GM23248 (cell line): ENCODE data around the gene NSD1. TPM values are rescaled to one million over a fixed set of nuclear protein-coding genes. Genes with fewer than 3 reads are reported as not detected.

Experiments
- DNase-seq: peaks from one replicate; pipeline ENCODE4 v3.0.0-alpha.2; 2015
- H2AFZ ChIP-seq: fragments of 200-600 bp; sonication (generic); 2 replicates; pipeline ENCODE4 v1.6.1; 2016; ENCODE audit warnings: antibody characterized with exemption
- H3F3A ChIP-seq: fragments of 200-600 bp; sonication (generic); 2 replicates; pipeline ENCODE4 v1.6.1; 2016; ENCODE audit warnings: mild to moderate bottlenecking, antibody characterized with exemption, mixed run types; ENCODE audit not compliant: insufficient read depth
- H3K27ac ChIP-seq: fragments of 200-600 bp; sonication (generic); 2 replicates; pipeline ENCODE4 v1.5.1; 2016; ENCODE audit warnings: mild to moderate bottlenecking
- H3K27me3 ChIP-seq: fragments of 200-600 bp; sonication (generic); replicated peaks from 2 replicates; pipeline ENCODE4 v1.6.1; 2016; ENCODE audit warnings: mild to moderate bottlenecking; ENCODE audit not compliant: insufficient read depth
- H3K36me3 ChIP-seq: fragments of 200-600 bp; sonication (generic); 2 replicates; pipeline ENCODE4 v1.6.1; 2016; ENCODE audit warnings: low read depth, mild to moderate bottlenecking
- H3K4me1 ChIP-seq: fragments of 200-600 bp; sonication (generic); 2 replicates; pipeline ENCODE4 v1.6.1; 2016; ENCODE audit warnings: mild to moderate bottlenecking; ENCODE audit not compliant: insufficient read depth
- H3K4me2 ChIP-seq: fragments of 200-600 bp; sonication (generic); one replicate; pipeline ENCODE4 v1.6.1; 2016; ENCODE audit warnings: mild to moderate bottlenecking; ENCODE audit not compliant: unreplicated experiment
- H3K4me3 ChIP-seq: fragments of 200-600 bp; sonication (generic); 2 replicates; pipeline ENCODE4 v1.5.1; 2016; ENCODE audit warnings: mild to moderate bottlenecking
- H3K79me2 ChIP-seq: fragments of 200-600 bp; sonication (generic); 2 replicates; pipeline ENCODE4 v1.6.1; 2016; ENCODE audit warnings: mild to moderate bottlenecking; ENCODE audit not compliant: insufficient read depth
- H3K9ac ChIP-seq: fragments of 200-600 bp; sonication (generic); 2 replicates; pipeline ENCODE4 v1.6.1; 2016; ENCODE audit warnings: mild to moderate bottlenecking
- H3K9me2 ChIP-seq: fragments of 200-600 bp; sonication (generic); 2 replicates; pipeline ENCODE4 v1.6.1; 2016; ENCODE audit warnings: mixed run types, mild to moderate bottlenecking, moderate library complexity; ENCODE audit not compliant: insufficient read depth
- H3K9me3 ChIP-seq: fragments of 200-600 bp; sonication (generic); one replicate; pipeline ENCODE4 v1.6.1; 2017; ENCODE audit warnings: low read depth
- H4K20me1 ChIP-seq: fragments of 200-600 bp; sonication (generic); 2 replicates; pipeline ENCODE4 v1.6.0; 2016; ENCODE audit not compliant: insufficient read depth
- EZH2 ChIP-seq: fragments of 200-600 bp; sonication (generic); IDR thresholded peaks from 2 replicates; pipeline ENCODE4 v1.6.1; 2018; ENCODE audit warnings: antibody characterized with exemption, mild to moderate bottlenecking; ENCODE audit not compliant: insufficient read depth, poor library complexity, severe bottlenecking
- EZH2phosphoT487 ChIP-seq: fragments of 200-600 bp; sonication (generic); IDR thresholded peaks from 2 replicates; pipeline ENCODE4 v1.6.1; 2018; ENCODE audit warnings: antibody characterized with exemption, moderate library complexity, mild to moderate bottlenecking, low read depth; ENCODE audit not compliant: insufficient read depth
- WGBS, 2 experiments: methylation state at CpG; one replicate each; pipeline ENCODE4 v1.1.6; 2015 to 2017; ENCODE audit warnings: low lambda C conversion rate in 2 of 2, low coverage in 1 of 2; ENCODE audit errors: missing lambda C conversion rate in 2 of 2; 5-methylcytosine and 5-hydroxymethylcytosine counted together
- in situ Hi-C: fragments of 300-500 bp; cut with MboI; formaldehyde crosslinking; loops from 2 replicates; pipeline ENCODE4 v1.15.0; 2020
- polyA plus RNA-seq: library from polyadenylated mRNA; unstranded; fragments of >200 nt; fragmentation: Nextera tagmentation; extraction: Ambion mirVana; gene quantifications from 2 replicates; pipeline ENCODE4 v1.2.1, GENCODE V29; 2016
- total RNA-seq: library from RNA; depleted of rRNA; stranded (reverse); fragments of >200 nt; shearing (Covaris generic); gene quantifications from 2 replicates; pipeline ENCODE4 v1.2.3, GENCODE V29; 2014

NSD1 gene
- total and polyA plus RNA-seq, 2 experiments from 2014 or later = 25.9 to 31.9 TPM

GRCh38 chr5:177094224-177095087 lies 39.1 kb upstream of the NSD1 start:
- DNase-seq = no peak
- in situ Hi-C loops = no loop called here
- Histone ChIP-seq H3K27ac (no peak overlapping the region), H4K20me1 (no peaks in the 10 kb centered on the region), H3K36me3 (no peaks in the 10 kb centered on the region), H3K4me1 (no peaks in the 10 kb centered on the region), H3K27me3 (no peaks in the 10 kb centered on the region; the same call in 1 of the 2 replicates), H3K9me2 (no peaks in the 10 kb centered on the region), H3K4me2 (no peak overlapping the region), H2AFZ (no peak overlapping the region), H3K9ac (no peak overlapping the region), H3K4me3 (no peak overlapping the region), H3F3A (no peaks in the 10 kb centered on the region), H3K9me3 (no peaks in the 10 kb centered on the region), H3K79me2 (no peaks in the 10 kb centered on the region)
- WGBS, 2 experiments = 73 to 77% methylated on average over 11 to 12 of the region's 12 CpGs
- TF ChIP-seq EZH2 = no peak
- no peak for TF ChIP-seq EZH2phosphoT487

- Histone ChIP-seq H3K4me2 (no peak overlapping the region), H3K27me3 (no peaks in the 10 kb centered on the region; the same call in 1 of the 2 replicates), H3K9ac (no peak overlapping the region), H3K36me3 (no peaks in the 10 kb centered on the region), H3K9me2 (no peaks in the 10 kb centered on the region), H3F3A (no peaks in the 10 kb centered on the region), H3K4me1 (no peaks in the 10 kb centered on the region), H3K4me3 (no peak overlapping the region), H3K79me2 (no peaks in the 10 kb centered on the region), H2AFZ (no peak overlapping the region), H3K9me3 (no peaks in the 10 kb centered on the region), H3K27ac (no peak overlapping the region), H4K20me1 (no peaks in the 10 kb centered on the region)
- no peak for DNase-seq
- TF ChIP-seq EZH2phosphoT487 (no peak), EZH2 (no peak)
- in situ Hi-C loops = no loop called here
- WGBS, 2 experiments = 85 to 88% methylated on average over 27 to 28 of the region's 28 CpGs
Observed at GRCh38 chr5:177095088-177095669, 38.4 kb upstream of the NSD1 start.

- no peaks in the 10 kb centered on the region; the same call in 1 of the 2 replicates for H3K27me3 ChIP-seq
- 85% methylated on average over 19 to 29 of the region's 29 CpGs for WGBS, 2 experiments
- in situ Hi-C loops = no loop called here
- H3K4me2 ChIP-seq = no peak overlapping the region
- no peak for TF ChIP-seq EZH2phosphoT487
- no peak for TF ChIP-seq EZH2
- H3K4me1 ChIP-seq = no peaks in the 10 kb centered on the region
- H3K9ac ChIP-seq = no peak overlapping the region
- H3K9me2 ChIP-seq = no peaks in the 10 kb centered on the region
- H3K9me3 ChIP-seq = no peaks in the 10 kb centered on the region
- no peaks in the 10 kb centered on the region for H3K36me3 ChIP-seq
- H4K20me1 ChIP-seq = no peaks in the 10 kb centered on the region
- no peak overlapping the region for H2AFZ ChIP-seq
- DNase-seq = no peak
- no peaks in the 10 kb centered on the region for H3F3A ChIP-seq
- no peak overlapping the region for H3K27ac ChIP-seq
- no peak overlapping the region for H3K4me3 ChIP-seq
- no peaks in the 10 kb centered on the region for H3K79me2 ChIP-seq
Observed at GRCh38 chr5:177096162-177097015, 37.2 kb upstream of the NSD1 start.
